Thyroid gland (tissue), 4 donors: ENCODE data around the gene FGL2. TPM values are rescaled to one million over a fixed set of nuclear protein-coding genes. Genes with fewer than 3 reads are reported as not detected.

Experiments used
- DNase-seq, 2 donors: peaks; one replicate each; pipeline ENCODE4 v3.0.0-alpha.2; 2019
- H3K27ac ChIP-seq, 3 donors: fragments of 200-600 bp; sonication (generic); 1 replicate in 2 of 3; 2 replicates in 1 of 3; pipeline ENCODE4 v1.5.1; 2016 to 2019; ENCODE audit warnings: mild to moderate bottlenecking in 1 of 3, moderate library complexity in 1 of 3
- H3K27me3 ChIP-seq: fragments of 200-600 bp; sonication (generic); one replicate; pipeline ENCODE4 v1.5.1; 2019
- H3K36me3 ChIP-seq, 2 donors: fragments of 200-600 bp; sonication (generic); one replicate each; pipeline ENCODE4 v1.5.1; 2016 to 2019
- H3K4me1 ChIP-seq, 2 donors: fragments of 200-600 bp; sonication (generic); one replicate each; pipeline ENCODE4 v1.5.1; 2017 to 2019
- H3K4me3 ChIP-seq, 3 donors: fragments of 200-600 bp; sonication (generic); replicated peaks in 1 of 3; 1 replicate in 2 of 3; 2 replicates in 1 of 3; pipeline ENCODE4 v1.5.1; 2016; ENCODE audit warnings: mild to moderate bottlenecking in 1 of 3
- H3K9me3 ChIP-seq: fragments of 200-600 bp; sonication (generic); one replicate; pipeline ENCODE4 v1.5.1; 2017
- CTCF ChIP-seq, 6 experiments: fragments of 200-600 bp in 3 of 6; fragments of 450-650 bp in 3 of 6; sonication (generic) in 3 of 6; IDR thresholded peaks; one replicate each; pipeline ENCODE4 v1.5.1; 2016 to 2019; ENCODE audit warnings: antibody characterized with exemption in 6 of 6, mild to moderate bottlenecking in 2 of 6, inconsistent platforms in 1 of 6, moderate library complexity in 1 of 6
- POLR2A ChIP-seq, 2 donors: fragments of 450-650 bp; IDR thresholded peaks; one replicate each; pipeline ENCODE4 v1.6.1; 2017; ENCODE audit warnings: antibody characterized with exemption in 2 of 2, mild to moderate bottlenecking in 2 of 2, moderate library complexity in 1 of 2
- WGBS, 2 donors: methylation state at CpG; one replicate each; pipeline ENCODE4 v1.1.5; 2017; 5-methylcytosine and 5-hydroxymethylcytosine counted together
- intact Hi-C: fragments of 100-400 bp; cut with DNase I; formaldehyde crosslinking; loops from one replicate; pipeline ENCODE4 v1.15.1; 2023
- total RNA-seq, 4 donors: library from RNA; depleted of rRNA; stranded (reverse); fragments of >200 nt; gene quantifications; one replicate each; pipeline ENCODE4 v1.2.3, GENCODE V29; 2016

Gene FGL2
- total RNA-seq, 4 donors from 2014 or later, result 19.9 to 66.5 (median 38.3) TPM

DNA sequence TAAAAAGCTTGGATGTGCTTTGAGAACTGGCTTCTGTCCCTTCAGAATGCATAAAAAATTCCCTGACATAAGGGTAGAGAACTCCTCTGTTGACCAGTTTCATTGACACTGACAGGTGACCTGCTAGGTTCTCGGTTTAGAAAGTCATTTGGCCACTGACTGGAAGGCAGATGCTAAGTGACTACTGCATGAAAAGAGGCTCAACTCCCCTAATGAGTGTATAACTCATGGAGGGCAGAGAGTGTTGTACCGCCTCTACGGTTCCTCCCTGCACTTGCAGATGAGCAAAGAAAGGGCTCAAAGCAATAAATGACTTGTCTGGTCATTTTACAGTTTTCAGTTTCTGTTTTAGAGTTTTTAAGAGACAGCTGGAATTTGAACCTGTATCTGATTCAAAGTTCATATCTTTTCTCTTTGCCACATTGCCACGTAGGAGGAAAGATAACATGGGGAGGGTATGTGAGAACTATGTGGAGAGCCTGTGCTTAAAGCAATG is 2.9 kb upstream of the FGL2 start:
- Histone ChIP-seq H3K27me3 (no peaks in the 10 kb centered on the region), H3K4me3 (no peak overlapping the region), H3K4me1 (peaks cover 0 to 5% of the 10 kb centered on the region in 2 donors), H3K27ac (no peak overlapping the region), H3K9me3 (no peaks in the 10 kb centered on the region), H3K36me3 (no peaks in the 10 kb centered on the region)
- TF ChIP-seq POLR2A (IDR thresholded peaks at IDR 0.05), result no peak
- TF ChIP-seq CTCF (IDR thresholded peaks at IDR 0.05), result no peak
- WGBS, 2 donors, result 89 to 92% methylated on average over 4 of the region's 4 CpGs
- intact Hi-C loops, result no loop called here
- DNase-seq, result no peak

DNA sequence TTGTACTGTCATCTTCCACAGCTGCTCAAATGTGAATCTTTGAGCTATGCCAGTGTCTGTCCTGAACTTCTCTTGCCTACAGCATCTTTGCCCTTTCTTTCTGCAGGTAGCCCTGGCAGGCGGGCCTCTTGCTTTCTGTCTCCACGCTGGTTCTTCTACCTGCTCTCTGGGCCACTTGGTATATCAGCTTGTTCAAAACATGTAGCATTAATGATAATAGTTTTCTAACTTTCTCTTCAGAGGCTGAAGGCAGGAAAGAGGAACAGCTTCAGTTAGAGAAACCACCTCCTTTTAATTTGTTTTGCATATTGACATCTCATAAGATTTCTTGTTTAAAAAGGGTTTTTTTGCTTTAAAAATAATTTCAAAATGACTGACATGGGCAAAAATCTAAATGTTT is 923 bp upstream of the FGL2 start:
- Histone ChIP-seq H3K4me3 (no peak overlapping the region), H3K27ac (no peak overlapping the region), H3K4me1 (peaks cover 0 to 5% of the 10 kb centered on the region in 2 donors), H3K36me3 (no peaks in the 10 kb centered on the region), H3K9me3 (no peaks in the 10 kb centered on the region), H3K27me3 (no peaks in the 10 kb centered on the region)
- intact Hi-C loops, result no loop called here
- DNase-seq, result no peak
- TF ChIP-seq CTCF (IDR thresholded peaks at IDR 0.05), result no peak
- no peak for TF ChIP-seq POLR2A (IDR thresholded peaks at IDR 0.05)
- WGBS, 2 donors, result 92 to 95% methylated on average over 2 of the region's 2 CpGs

DNA sequence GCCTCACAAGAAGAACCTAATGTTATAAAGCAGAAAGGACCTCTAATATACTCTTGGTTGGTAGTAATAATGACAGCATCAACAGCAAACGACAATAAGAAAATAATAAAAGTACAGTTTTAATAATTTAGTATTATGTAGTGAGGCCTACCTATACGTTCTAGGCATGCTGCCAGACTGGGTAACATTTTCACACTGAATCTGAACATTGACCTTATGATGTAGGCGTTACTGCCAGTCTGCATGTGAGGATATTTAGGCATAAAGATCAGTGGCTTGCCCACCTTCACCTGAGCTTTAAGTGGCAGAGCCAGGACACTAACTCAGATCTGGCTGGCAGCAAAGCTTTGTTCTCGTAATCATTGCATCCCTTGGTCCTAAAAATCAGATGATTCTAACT is 2.5 kb downstream of the FGL2 start:
- WGBS, 2 donors, result 68 to 80% methylated on average over 4 of the region's 4 CpGs
- peak overlapping the region in 1 of 3 donors; percentile 35 for H3K27ac ChIP-seq

GRCh38 chr7:77188731-77189437 is 10.7 kb downstream of the FGL2 start:
- Histone ChIP-seq H3K27ac (no peak overlapping the region), H3K4me3 (no peak overlapping the region), H3K27me3 (no peaks in the 10 kb centered on the region), H3K9me3 (no peaks in the 10 kb centered on the region), H3K4me1 (no peaks in the 10 kb centered on the region), H3K36me3 (no peaks in the 10 kb centered on the region)
- intact Hi-C loops, result no loop called here
- no peak for DNase-seq
- 91 to 92% methylated on average over 4 of the region's 4 CpGs for WGBS, 2 donors
- no peak for TF ChIP-seq CTCF (IDR thresholded peaks at IDR 0.05)
- no peak for TF ChIP-seq POLR2A (IDR thresholded peaks at IDR 0.05)

More for the DNA sequence above, 2.5 kb downstream of the FGL2 start:
- Histone ChIP-seq H3K27me3 (no peaks in the 10 kb centered on the region), H3K36me3 (no peaks in the 10 kb centered on the region), H3K4me3 (no peak overlapping the region), H3K9me3 (no peaks in the 10 kb centered on the region), H3K4me1 (peaks cover 0 to 5% of the 10 kb centered on the region in 2 donors)
- intact Hi-C loops, result no loop called here
- DNase-seq, result no peak
- no peak for TF ChIP-seq POLR2A (IDR thresholded peaks at IDR 0.05)
- no peak for TF ChIP-seq CTCF (IDR thresholded peaks at IDR 0.05)

- Histone ChIP-seq H3K4me1 (no peaks in the 10 kb centered on the region), H3K4me3 (no peak overlapping the region), H3K9me3 (no peaks in the 10 kb centered on the region), H3K36me3 (no peaks in the 10 kb centered on the region), H3K27me3 (no peaks in the 10 kb centered on the region), H3K27ac (no peak overlapping the region)
- intact Hi-C loops, result no loop called here
- WGBS, 2 donors, result 86 to 89% methylated on average over 2 of the region's 2 CpGs
- DNase-seq, result no peak
- no peak for TF ChIP-seq POLR2A (IDR thresholded peaks at IDR 0.05)
- TF ChIP-seq CTCF (IDR thresholded peaks at IDR 0.05), result no peak
These were observed 13.8 kb downstream of the FGL2 start for GRCh38 chr7:77185866-77186265.
